NK-92 treated with Interleukin-12 subunit alpha and Interleukin-12 subunit beta, amount 100 ng/mL, for 24 hours (cell line): ENCODE measurements around the gene KLHL36.

Experiments used
- DNase-seq: peaks from one replicate; lab custom pipeline; 2025; lab: John Stamatoyannopoulos, UW

Gene KLHL36

DNA sequence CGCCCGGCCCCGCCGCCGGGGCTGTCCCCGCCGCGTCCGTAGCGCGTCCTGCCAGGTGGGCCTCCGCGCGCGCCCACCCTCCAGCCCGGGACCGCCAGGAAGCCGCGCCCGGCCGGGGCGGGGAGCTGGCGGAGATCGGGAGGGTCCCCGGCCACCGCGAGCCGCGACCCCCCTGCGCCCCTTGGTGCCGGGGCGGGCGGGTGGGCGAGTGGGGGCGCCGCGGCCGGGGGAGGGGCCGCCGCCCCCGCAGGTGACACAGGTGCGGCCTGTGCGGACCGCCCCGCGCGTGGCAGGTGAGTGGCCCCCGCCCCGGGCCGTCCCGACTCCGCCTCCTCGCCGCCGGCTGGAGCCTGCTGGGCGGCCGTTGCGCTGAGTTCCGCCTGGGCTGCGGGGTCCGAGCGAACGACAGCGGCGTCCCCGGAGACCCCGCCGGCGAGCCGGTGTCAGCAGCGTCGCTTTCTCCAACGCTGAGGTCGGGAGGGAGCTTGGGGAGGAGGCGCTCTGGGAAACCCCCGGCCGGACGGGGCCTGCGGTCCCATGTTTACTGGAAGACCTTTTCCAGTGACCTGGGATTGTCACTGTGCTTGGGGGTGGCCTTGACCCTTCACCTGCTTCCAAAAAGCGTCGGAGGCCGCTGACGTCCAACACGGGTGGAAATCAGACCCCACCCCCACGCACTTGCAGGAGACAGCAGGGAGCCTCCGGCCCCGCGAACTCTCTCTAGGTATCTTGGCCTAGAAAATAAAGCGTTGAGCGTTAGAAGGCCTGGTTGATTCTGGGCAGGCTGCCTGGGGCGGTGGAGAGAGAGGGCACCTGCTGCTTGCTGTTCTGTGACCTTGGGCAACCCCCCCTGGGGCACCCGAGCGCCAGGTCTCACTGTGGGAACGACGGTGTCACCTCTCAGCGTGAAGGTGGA is 542 bp downstream of the KLHL36 start:
- DNase-seq, result no peak

DNA sequence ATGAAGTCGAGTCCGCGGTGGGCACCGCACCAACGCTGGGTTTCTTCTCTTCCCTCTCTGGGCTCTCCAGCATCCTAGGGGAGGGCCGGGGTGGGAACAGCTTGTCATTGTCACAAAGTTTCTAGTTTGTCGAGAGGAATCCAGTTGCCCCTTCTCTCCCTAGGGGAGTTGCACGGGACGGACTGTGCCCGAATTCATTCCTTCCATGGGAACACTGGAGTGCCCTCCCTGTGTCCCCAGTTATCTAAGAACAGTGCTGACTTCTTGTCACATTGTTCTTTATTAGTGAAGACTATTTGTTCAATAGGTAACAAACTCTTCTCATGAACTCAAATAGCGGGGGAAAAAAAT is 1.2 kb downstream of the KLHL36 start:
- DNase-seq, result no peak

DNA sequence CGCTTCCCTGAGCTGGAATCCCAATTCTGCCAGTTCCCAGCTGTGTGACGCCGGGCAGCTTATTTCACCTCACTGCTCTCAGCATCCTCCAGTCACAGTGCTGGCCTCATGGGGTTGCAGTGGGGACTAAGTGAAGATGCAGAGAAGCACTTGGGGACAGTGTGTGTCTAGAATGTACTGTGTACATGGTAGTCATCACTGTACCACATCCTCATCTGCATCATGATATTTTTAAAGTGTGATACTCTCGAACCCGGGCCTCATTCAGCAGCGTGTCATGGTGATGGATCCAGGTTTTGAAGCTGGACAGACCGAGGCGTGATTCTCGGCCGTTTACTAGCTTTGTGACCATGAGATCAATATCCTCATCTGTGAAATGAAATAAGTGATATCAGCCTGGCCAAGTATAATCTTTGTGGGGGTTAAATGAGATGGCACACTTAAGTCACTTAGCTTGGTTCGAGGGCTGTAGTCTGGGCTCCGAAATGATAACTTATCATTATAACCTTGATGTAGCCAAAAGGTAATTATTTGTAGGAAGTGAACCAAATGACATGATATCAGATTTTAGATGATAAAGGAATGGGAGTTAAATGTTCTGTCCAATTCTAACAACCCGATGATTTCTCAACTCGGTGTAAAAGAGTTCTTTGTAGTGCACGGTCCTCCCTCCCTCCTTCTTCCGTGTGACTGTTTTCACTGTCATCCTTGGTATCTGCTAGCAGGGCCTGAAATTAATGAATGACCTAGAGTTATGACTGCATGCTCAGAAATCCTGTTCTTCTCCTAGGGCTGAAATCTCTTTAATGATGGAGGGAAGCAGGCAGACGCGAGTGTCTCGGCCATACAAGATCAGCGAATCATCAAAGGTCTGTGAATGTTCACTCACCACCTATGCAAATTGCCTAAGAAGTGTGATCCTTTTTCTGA is 2.0 kb downstream of the KLHL36 start:
- no peak for DNase-seq

DNA sequence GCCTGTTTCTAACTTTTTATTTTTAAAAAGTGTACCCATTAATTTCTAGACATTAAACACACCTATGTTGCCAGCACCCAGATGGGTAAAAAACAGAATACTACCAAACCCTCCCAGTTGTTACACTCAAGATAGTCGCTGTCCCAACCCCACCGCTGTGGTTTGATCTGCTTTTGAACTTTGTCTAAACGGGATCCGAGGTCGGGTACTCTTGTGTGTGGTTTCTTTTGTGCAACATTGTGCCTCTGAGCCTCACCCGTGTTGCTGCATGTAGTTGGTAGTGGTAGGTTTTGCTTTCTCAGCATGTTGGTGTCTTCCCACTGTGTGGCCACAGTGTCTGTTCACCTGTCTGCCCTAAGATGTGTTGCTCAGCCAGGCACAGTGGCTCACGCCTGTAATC is 4.3 kb downstream of the KLHL36 start:
- no peak for DNase-seq

DNA sequence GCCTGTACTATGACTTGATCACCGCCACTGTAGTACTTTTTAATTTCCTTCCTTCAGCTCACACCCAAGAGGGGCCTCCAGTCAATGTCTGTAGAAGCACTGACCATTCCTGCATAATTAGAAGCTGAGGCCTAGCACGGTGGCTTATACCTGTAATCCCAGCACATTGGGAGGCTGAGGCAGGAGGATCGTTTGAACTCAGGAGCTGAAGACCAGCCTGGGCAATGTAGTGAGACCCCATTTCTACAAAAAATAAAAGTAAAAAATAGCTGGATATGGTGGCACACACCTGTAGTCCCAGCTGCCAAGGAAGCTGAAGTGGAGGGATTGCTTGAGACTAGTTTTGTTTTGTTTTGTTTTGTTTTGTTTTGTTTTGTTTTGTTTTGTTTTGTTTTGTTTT is 5.9 kb downstream of the KLHL36 start:
- no peak for DNase-seq

DNA sequence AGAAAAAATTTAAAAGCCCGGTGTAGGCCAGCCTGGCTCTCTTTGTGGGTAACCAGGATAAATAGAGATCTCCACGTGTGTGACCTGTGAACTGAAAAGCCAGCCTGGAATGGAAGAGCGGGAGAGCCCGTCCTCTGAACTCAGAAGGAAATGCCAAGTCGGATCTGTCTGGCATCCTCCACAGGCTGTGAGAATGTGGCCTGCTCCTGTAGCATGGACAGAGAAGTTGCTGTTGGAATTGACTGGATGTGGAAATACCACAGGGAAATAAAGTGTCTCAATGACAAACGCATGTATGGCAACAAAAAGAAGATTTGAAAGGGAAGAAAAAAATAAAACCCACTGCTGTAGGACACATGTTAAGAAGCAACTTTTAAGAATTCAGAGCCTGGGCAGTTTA is 6.7 kb downstream of the KLHL36 start:
- DNase-seq, result no peak

DNA sequence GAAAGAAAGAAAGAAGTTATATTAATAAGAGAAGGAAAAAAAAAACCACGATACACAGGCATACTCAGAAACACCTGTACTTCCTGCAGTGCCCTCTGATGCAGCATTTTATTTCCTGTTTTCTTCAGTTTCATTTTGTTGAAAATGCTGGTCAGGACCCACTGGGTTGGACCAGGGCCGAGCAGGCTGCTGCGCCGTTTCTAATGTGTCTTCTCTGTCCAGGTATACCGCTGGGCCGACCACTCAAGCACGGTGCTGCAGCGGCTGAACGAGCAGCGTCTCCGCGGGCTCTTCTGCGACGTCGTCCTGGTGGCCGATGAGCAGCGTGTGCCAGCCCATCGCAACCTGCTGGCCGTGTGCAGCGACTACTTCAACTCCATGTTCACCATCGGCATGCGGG is 8.3 kb downstream of the KLHL36 start:
- no peak for DNase-seq

DNA sequence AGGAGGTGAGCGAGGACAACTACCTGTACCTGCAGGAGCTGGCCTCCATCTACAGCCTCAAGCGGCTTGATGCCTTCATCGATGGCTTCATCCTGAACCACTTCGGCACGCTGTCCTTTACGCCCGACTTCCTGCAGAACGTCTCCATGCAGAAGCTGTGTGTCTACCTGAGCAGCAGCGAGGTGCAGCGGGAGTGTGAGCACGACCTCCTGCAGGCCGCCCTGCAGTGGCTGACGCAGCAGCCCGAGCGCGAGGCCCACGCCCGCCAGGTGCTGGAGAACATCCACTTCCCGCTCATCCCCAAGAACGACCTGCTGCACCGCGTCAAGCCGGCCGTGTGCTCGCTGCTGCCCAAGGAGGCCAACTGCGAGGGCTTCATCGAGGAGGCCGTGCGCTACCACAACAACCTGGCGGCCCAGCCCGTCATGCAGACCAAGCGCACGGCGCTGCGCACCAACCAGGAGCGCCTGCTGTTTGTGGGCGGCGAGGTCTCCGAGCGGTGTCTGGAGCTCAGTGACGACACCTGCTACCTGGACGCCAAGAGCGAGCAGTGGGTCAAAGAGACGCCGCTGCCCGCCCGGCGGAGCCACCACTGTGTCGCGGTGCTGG is 9.0 kb downstream of the KLHL36 start:
- no peak for DNase-seq

DNA sequence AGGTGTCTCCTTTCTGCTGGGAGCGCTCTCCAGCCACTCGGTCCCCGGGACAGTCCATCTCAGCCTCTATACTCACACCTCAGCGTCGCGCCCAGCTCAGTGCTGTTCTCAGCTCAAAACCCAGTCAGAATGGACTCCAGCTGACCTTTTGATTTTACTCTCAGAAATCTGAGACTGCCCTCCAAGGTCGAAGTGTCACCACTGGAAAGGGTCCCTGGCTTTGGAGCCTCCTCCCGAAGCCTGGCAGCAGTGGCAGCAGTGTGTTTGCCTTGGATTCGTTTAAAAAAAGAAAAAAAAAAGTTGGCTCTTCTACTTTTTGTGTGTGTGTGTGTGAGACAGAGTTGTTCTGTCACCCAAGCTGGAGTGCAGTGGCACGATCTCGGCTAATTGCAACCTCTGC is 10.4 kb downstream of the KLHL36 start:
- no peak for DNase-seq

DNA sequence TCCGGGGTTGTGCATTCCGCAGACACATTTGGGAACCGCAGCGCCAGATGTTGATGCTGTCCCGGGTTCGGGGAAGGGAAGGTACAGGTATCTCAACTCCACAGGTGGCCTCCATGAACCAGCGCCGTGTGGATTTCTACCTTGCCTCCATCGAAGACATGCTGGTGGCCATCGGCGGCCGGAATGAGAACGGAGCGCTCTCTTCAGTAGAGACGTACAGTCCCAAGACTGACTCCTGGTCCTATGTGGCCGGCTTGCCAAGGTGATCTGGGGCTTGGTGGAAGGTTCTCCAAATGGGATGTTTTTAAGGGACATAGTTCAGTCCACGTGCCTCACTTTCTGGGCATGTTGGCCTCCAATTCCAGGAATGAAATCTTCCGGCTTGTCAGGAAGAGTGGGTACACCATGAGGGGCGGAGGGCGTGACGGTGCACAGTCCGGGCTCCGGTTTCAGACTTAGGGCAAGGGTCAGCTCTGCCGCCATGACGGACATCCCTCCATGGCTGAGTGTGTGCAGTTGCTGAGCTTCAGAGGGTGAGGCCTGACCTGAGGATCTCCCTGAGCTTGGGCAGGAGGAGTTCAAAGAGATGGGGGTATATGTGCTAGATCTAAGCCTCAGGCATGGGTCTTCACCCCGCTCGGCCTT is 11.5 kb downstream of the KLHL36 start:
- no peak for DNase-seq

DNA sequence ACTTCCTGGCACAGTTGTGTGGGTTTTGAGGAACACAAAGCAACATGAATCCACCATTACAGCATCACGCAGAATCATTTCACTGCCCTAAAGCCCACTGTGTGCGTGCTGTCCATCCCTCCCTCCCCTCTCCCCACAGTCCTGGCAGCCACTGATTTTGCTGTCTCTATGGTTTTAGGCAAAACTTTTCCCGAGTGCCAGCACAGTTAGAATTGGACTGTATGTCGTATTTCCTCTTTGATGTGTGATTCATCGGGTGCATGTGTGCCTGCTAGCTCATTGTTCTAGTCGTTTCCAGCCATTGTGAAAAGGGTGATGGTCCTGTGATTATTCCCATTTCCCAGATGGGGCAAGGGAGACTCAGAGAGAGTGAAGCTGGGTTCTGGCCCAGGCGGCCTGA is 12.7 kb downstream of the KLHL36 start:
- DNase-seq, result no peak

DNA sequence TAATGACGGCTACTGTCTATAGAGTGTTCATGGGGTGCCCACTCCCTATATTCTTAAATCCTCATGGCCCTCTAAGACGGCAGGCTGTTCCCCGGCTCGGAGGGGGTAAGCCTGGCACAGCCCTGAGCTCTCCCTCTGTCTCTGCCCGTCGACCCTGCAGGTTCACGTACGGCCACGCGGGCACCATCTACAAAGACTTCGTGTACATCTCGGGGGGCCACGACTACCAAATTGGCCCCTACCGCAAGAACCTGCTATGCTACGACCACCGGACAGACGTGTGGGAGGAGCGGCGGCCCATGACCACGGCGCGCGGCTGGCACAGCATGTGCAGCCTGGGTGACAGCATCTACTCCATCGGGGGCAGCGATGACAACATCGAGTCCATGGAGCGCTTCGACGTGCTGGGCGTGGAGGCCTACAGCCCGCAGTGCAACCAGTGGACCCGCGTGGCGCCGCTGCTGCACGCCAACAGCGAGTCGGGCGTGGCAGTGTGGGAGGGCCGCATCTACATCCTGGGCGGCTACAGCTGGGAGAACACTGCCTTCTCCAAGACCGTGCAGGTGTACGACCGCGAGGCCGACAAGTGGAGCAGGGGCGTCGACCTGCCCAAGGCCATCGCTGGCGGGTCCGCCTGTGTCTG is 13.2 kb downstream of the KLHL36 start:
- DNase-seq, result no peak

DNA sequence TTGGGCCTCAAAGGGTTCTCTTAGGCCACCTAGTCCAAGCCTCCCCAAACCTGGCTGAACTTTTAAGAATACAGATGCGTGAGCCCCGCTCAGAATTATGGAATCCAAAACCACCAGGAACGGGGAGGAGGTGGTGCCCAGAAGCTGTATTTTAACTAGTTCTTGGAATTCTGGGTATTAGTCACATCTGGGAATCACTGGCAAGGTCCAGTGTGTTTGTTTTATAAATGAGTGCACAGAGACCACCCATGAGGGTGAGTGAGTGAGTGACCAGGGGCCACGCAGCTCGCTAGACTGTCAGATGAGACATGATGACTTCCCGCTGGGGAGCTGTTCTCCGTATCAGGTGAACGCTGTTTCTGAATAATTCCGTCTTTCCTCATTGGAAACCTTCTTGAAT is 14.2 kb downstream of the KLHL36 start:
- DNase-seq, result no peak

DNA sequence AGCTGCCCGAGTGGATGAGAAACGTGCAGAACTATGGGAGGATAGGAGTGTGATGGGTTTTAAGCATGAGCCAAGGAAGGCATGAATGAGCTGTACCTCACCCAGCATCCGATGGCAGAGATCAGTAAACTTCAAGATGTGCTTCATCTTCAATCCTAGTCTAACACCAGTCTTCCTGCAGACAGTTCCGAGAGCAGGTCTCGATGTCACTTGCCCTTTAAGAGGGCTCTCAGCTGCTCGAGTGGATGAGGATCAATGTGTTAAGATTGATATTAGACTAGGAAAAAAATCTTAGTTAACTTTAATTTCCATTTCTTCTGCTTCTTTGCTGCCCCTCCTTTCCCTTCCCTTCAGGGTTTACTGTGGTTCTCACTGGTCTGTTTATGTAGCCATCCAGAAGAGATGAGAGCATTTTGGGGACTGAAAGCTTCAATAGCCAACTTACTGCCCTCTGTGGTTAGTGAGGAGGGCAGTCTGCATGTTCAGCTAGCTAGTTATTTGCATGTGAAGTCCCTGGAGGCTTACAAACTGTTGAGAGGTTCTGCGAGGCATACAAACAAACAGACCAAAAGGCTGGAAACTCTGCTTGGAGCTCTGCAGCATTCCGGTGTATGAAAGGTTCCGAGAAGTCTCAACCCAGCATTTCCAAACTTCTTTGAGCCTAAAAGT is 15.3 kb downstream of the KLHL36 start:
- DNase-seq, result no peak

DNA sequence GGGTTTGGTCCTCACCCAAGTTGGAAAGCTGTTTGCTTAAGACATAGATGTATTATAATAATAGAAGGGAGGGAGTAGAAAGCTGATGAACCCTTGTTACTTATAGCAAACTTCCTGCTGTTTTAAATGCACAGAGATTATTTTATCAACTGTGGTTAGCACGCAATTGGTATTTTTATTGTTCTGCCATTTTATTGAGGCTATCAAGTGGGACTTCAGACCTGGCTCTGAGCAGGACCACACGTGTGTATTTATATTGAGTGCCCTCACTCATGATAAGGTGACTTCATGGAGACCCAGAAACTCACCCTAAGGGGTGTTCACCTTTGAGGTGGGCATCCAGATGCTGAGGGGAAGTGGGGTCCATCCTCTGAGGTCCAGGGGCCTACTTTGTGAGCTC is 17.0 kb downstream of the KLHL36 start:
- no peak for DNase-seq

DNA sequence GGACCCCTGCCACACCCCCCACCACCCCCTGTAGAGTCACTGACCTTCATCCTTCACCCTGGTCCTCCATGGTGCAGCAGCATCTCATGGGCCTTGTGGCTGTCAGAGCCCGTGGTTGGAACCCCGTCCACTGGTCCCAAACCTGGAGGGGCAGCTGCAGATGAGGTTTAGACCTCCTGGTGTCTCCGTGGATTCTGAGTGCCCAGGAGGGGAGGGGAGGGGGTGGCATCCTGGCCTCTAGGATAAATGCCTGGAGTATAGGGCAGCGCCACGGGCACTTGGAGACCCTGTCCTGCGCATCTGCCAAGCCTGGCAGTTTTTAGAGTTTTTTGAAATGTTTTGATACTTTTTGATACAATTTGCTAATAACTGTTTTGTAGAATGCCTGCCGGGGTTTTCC is 17.5 kb downstream of the KLHL36 start:
- no peak for DNase-seq

DNA sequence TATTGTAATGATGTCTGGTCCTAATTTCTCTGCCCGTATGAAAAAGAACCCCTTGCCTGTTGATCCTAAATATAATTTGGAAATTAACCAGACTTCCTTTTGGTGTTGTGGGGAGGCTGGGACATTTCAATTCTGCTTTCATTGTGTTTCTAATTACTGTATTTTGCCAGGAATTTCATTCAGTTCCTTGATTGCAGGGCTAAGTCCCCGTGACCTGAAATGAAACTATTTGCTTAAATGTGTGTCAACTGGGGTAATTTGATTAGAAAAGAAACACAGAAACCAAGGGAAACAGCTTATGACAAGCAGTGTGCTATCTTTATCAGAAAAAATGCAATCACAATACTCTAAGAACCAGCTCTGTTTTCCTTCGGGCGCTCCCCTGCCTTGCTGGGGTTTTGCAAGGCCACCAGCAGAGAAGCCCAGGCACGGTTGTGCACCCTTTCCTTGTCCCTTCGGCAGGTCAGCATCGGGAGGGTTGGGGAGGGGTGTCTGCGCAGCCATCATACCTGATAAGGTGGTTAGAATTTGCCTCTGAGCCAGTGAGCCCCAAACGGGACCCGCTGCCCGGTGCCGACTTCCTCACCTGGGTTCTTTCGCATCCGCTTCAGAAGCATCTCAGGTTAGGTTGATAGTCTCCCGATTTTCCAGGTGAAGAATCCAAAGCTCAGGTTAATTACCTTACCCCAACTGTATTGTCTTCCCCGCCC is 19.4 kb downstream of the KLHL36 start:
- DNase-seq, result no peak

DNA sequence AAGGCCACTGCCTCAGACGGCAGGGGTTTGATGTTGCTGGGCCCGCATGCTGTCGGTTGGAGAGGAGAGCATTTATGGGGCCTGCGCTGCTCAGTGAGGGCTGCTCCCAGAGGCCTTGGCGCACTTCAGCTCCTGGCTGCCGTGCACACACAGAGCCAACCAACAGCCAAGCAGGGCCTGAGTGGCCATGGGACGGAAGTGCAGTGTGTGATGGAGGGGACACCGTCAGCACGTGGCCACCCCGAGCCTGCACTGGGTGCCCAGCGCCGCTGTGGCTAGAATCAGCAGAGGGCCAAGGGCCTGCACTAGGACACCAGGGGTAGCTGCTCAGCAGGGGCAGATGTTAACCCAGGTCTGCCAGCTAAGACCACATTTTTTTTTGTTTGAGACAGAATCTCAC is 21.8 kb downstream of the KLHL36 start:
- no peak for DNase-seq

DNA sequence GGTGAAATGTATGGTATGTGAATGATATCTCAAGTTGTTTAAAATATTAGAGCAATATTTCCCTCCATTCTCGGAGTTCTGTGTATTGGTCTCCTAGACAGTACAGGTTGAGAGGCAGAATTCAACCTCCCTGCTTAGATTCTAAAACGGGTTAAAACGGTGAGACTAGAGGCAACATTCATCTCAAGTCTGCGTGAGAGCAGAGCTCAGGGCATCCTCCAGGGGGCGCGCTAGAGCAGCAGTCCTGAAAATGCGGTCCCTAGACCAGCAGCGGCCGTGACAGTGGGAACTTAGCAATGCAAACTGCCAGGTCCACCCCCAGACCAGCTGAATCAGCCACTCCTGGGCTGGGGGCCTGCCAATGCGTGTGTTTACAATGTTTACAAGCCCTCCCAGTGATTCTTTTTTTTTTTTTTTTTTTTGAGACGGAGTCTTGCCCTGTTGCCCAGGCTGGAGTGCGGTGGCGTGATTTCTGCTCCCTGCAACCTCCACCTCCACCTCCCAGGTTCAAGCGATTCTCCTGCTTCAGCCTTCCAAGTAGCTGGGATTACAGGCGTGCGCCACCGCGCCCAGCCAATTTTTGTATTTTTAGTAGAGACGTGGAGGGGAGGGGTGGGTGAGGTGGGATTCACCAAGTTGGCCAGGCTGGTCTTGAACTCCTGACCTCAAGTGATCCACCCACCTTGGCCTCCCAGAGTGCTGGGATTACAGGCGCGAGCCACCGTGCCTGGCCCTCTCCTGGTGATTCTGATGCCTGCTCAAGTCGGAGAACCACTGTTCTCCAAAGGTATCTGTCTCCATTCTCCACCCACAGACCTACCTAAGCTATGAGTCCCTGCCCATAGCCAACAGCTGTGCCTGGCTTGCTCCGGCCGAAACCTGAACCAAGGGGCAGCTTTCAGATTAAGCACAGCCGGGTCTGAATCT is 24.2 kb downstream of the KLHL36 start:
- DNase-seq, result peak; percentile 63

DNA sequence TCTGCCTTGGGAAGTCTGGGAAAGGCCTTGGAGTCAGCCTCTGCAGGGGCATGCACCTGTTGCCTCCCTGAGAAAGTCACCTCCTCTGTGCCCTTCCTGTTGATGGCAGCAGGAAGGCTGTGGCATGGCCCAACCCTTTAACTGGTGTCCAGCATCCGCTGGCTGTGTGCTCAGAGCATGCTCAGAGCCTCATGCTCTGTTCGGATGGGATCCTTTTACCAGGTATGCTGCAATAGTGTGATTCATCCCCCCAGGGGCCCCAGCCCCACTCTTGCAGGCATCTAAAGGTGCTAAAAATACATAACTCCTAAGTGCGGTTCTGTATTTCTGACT is 24.9 kb downstream of the KLHL36 start:
- DNase-seq, result no peak
